Stimulated activated CD8-positive, alpha-beta memory T cell treated with anti-CD3 and anti-CD28 coated beads, Interleukin-2, amount 100 ng/mL, for 1 hour (primary cell): ENCODE data around the gene HSPB3.
"Not testable (repeated sequence)": the region's sequence is repeated elsewhere in the genome, so short reads cannot be mapped to it uniquely, and the experiment has no call there.

Experiments used
- DNase-seq, 2 donors: peaks; one replicate each; pipeline ENCODE4 v3.0.0-alpha.2; 2020; ENCODE audit warnings: low read depth in 2 of 2

The HSPB3 gene

GRCh38 chr5:54457094-54457862 is 1.8 kb downstream of the HSPB3 start:
- no peak for DNase-seq

- DNase-seq: no peak
Measured at GRCh38 chr5:54458221-54458620, 2.7 kb downstream of the HSPB3 start.

GRCh38 chr5:54460181-54460919 is 4.9 kb downstream of the HSPB3 start:
- no peak for DNase-seq

GRCh38 chr5:54462281-54462680 is 6.8 kb downstream of the HSPB3 start:
- DNase-seq: no peak

- no peak for DNase-seq
Measured at GRCh38 chr5:54463713-54464112, 8.2 kb downstream of the HSPB3 start.

GRCh38 chr5:54469622-54470021 is 14.1 kb downstream of the HSPB3 start:
- no peak for DNase-seq

- DNase-seq: no peak
Measured at GRCh38 chr5:54470128-54470527, 14.6 kb downstream of the HSPB3 start.

- DNase-seq: no peak
Measured at GRCh38 chr5:54470677-54471076, 15.2 kb downstream of the HSPB3 start.

- no peak for DNase-seq
Measured at GRCh38 chr5:54471398-54471797, 15.9 kb downstream of the HSPB3 start.

- no peak for DNase-seq
Measured at GRCh38 chr5:54476682-54477081, 21.2 kb downstream of the HSPB3 start.

- DNase-seq: no peak
Measured at GRCh38 chr5:54477941-54478478, 22.5 kb downstream of the HSPB3 start.

- no peak for DNase-seq
Measured at GRCh38 chr5:54480296-54480695, 24.8 kb downstream of the HSPB3 start.

- DNase-seq: no peak
Measured at GRCh38 chr5:54484219-54484894, 28.9 kb downstream of the HSPB3 start.

GRCh38 chr5:54485659-54486058 is 30.2 kb downstream of the HSPB3 start:
- not testable (repeated sequence) for DNase-seq

GRCh38 chr5:54489648-54489979 is 34.1 kb downstream of the HSPB3 start:
- DNase-seq: not testable (repeated sequence)

- DNase-seq: no peak
Measured at GRCh38 chr5:54491326-54491725, 35.8 kb downstream of the HSPB3 start.

GRCh38 chr5:54492178-54492577 is 36.7 kb downstream of the HSPB3 start:
- no peak for DNase-seq

GRCh38 chr5:54495027-54495426 is 39.5 kb downstream of the HSPB3 start:
- no peak for DNase-seq
